Measurements from ENCODE around the gene TPH2.

TPH2 gene

DNA sequence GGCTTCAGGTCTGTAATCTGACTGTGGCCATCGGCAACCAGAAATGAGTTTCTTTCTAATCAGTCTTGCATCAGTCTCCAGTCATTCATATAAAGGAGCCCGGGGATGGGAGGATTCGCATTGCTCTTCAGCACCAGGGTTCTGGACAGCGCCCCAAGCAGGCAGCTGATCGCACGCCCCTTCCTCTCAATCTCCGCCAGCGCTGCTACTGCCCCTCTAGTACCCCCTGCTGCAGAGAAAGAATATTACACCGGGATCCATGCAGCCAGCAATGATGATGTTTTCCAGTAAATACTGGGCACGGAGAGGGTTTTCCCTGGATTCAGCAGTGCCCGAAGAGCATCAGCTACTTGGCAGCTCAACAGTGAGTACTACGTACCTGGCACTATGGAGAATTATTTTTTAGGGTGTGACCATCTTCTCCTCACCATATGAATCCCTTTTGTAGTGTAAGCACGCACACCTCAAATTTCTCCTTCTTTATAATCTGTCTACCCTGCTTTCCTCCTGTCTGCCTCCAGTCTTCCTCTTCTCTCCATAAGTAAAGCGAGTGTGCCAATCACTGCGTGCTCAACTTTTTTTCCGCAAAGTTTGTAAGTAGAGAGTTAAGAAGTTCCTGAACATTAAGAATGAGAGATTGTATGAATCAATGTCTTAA, at the start of gene TPH2:
Gene TPH2 (plus strand): TSS at position 118 of the 658 bp plus-strand sequence. CDS start 142 bp downstream, at position 260.
- peak in 3 of 4 experiments; percentile 1 to 8 (median 3) for DNase-seq

DNA sequence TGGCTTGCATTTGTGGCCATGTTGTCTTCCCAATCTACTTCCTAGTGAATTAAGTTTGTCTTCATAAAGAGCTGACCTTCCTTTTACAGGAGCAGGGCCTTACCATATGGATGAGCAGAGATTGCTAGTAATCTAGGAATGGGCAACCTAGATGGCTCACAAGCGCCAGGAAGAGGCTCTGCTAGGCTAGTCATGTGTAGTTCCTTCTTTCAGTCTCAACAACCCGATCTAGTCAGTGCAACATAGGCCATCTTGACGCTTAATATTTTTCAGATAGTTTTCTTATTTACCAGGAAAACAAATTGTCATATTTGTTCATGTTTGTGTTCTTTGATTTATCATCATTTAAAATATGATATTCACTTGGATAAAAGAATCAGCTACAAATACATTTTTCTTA, 48.2 kb upstream of the TPH2 start:
- DNase-seq = no peak

DNA sequence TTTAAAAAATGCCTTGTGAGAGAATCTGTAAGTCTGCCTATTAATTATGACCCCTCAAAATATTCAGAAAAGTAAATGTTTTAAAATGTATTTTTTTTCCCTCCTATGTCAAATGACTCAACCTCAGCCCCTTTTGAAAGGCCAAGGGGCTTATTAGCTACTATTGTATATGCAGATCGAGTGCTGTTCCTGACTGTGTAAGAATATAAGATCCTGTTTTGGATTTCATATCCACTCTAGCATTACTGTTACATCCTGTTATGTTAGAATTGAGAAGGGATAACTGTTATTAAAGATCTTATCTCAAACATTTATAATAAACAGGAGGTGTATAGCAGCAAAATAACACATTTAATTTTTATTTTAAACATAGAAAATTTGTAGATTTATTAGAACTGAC, 46.6 kb upstream of the TPH2 start:
- no peak for DNase-seq

DNA sequence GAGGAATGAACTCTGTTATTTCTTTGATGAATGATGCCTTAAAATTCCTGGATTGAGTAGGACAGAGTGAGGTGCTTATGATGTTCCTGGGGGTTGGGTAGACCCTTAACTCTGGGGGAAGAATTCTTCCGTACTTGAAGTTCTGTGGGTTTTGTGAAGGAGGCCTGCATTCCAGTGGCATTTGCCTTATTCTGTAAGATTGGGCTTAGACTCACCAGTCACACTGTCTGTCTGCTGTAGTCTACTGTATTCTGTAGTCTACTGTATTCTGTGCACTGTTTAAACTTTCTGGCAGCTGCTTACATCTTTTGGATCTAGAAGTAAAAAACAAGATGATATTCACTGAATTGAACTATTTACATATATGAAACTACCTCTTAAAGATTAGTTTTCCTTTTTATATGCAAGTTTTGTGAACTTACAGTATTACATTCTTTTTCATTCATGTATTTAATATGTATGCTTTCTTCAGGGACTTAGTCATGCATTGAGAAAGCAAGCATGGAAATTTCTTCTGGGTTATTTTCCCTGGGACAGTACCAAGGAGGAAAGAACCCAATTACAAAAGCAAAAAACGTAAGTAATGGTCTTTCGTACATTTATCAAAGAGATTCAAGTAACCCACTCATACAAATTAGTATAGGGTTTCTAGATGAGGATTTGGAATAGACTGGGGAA, 42.3 kb upstream of the TPH2 start:
- DNase-seq = no peak

DNA sequence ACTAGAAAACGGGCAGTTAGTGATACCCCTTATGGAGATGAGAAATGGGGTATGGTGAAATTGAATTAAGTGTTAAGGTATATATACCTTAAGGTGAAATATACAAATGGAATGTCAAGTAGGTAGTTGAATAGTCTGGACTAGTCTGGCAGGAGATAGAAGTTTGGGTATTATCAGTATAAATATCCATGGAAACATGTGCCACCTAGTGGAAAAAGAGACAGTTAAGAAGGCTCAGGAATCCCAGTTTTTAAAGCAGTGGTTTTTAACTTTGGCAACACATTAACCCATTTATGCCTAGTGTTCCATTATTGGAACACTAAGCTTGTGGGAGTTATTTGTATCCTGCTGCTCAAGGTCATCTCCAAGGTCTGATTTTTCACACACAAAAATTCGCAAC, 38.6 kb upstream of the TPH2 start:
- no peak for DNase-seq

DNA sequence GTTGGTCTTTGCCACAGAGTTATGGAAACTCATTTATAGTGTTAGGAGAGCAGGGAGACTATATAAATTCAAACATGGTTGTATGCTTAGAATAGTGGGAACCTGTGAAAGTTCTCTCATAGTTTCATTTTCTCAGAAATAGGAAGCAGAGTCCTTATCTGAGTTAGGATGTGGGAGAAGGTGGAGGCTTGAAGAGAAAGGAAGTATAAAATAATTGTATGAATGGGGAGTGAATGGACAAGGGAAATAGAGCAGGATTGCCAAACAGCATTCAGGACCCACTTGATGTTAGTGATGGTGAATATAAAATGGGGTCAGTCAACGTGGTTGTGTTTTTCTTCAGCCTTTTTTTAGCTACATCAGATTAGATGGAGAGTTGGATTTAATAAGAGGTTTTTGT, 34.0 kb upstream of the TPH2 start:
- DNase-seq = no peak

DNA sequence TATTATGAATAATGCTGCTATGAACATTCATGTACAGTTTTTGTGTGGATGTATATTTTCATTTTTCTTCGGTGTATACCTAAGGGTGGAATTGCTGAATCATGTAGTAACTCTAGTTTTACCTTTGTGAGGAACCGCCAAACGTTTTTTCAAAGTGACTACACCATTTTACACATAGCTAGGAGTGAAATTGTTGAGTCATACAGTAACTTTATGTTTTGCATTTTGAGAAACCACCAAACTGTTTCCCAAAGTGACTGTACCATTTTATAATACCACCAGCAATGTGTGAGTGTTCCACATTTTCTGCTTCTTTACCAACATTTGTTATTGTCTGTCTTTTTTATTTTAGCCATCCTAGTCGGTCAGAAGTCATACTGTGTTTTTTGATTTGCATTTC, 3.1 kb upstream of the TPH2 start:
- DNase-seq = no peak

DNA sequence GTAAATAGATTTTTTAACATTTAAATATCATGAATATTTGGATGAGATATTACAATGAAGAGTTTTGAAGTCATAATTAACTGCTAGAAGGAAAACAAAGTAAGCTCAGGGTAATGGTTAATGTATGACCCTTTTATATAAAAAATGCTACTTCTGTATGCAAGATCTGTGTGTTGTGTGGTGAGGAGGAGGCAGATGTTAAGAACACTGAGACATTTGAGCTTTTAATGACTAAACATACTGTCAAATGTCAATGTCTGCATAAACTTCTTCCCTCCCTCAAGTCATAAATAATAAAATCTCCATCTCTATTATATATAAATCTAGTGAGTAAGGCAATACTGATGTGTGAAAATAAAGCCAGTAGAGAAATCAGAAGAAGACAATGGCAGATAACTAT, 1.4 kb downstream of the TPH2 start:
- DNase-seq = no peak

DNA sequence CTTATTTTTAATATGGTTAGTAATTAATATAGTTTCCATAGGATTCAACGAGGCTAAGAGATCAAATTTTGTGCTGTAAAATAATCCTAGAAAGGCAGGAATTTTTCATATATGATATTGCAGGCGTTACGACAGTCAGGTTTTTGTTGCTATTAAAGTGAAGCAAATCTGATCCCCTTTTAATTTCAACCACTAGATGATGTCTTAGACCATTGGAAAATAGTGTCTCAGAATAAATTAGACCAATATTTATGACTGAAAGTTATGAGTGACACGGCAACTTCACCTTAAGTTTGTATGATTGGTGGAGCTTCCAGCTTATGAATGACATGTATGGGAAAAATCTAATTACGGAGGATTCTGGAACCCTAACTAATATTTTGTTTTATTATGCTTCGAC, 2.5 kb downstream of the TPH2 start:
- no peak for DNase-seq

DNA sequence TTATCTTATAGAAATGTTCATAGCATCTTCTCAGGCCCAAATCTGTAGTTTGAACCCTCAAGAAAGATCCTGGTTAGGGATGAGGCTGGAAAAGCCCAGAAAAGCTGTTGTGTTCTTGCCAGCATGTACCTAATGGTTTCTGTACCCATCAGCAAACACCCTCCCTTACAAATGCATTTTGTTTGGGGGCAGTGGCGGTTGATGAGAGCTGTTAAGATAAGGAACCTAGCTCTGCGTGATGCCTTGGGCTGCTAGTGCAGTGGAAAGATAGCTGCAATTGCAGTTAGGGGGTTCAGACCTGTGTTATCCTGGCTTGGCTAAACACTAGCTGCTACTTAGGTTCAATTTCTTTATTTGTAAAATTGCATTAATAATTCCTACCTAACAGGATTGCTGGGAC, 3.6 kb downstream of the TPH2 start:
- DNase-seq = no peak

DNA sequence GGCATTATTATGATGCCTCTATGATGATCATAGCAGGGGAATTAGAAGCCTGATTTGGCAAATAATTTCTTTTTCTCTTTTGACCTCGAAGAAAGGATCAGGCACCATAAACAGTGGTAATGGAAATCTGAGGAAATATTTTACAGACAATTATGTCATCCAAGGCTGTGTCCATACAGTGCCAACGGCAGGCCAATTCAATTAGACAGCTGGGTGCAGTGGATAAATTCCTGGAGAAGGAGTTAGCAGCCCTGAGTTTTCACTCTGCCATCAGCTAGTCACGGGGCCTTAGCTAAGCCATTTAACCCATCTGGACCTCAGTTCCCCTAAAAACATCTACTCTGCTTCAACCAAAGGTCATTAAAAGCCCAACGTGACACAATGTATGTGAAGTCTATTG, 4.1 kb downstream of the TPH2 start:
- no peak for DNase-seq

DNA sequence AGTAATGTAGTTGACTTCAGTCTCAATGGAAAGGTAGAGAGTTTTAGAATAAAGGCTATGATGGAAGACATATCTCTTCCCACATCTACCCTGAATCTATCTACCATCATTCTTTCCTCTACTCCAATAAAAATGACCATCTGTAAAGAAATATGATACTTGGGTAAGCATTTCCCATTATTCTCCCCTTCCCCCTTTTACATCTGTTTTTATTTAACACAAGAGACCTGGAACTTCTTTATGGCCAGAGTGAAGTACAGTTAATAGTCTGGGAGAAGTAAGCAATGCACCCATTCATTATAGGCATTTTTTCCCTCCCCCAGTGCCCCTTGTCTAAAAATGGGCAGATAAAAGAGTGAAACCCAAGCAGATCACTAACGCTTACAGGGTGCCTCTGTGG, 6.5 kb downstream of the TPH2 start:
- no peak for DNase-seq

DNA sequence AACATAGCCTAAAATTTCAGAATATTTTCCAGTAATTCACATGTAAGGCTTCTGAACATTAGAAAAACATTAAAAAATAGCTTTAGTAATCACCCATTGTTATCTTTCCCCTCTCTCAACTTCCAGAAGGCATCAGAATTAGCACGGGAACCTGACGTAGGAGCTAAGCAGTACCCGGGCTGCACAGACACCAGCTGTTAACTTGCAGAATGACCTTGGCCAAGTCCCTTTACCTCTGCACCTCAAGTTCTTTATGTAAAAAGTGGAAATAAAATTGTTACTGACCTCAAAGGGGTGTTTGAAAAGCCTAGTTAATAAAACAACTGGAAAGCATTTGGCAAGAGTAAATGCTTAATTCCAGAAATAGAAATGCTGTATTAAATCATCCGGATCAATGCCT, 7.2 kb downstream of the TPH2 start:
- no peak for DNase-seq

DNA sequence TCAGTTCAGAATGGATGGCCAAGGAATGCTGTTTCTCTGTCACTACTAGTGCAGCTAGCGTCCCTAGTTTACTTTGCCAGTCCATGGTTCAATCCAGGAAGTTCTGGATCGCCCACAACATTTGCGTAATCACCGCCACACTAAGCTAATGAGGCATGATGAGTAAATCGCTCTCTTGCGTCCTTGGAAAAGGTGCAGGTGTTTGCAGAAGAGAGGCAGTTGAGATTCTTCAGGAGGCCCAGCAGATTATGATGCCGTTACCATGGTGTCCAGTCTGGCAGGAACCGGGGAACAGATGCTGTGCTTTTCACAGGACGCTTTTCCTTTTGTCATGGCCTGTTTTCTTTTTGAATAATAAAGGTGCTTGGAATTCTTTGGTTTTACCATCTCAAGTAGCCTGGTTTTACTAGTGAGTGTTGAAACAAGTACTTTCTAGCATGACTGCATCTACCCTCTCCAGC, 9.0 kb downstream of the TPH2 start:
- no peak for DNase-seq

DNA sequence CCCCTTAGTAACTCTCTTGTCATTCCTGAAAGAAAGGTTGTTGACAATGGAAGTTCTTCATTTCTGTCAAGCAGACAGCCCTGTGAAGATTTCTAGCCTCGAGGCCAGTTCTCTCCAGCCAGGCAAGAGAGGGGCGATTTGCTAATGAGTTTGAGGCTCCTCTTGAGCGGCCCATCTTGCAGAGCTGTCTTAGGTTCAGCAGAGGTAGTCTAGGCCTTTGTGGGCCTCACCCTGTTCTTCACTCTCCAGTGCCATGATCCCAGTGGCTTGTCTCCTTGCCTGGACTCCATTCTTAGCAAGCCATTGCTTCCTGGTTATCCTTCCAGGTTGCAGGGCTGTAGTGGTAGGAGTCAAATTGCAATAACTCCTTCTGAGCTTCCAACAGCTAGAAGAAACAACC, 9.7 kb downstream of the TPH2 start:
- DNase-seq = no peak

DNA sequence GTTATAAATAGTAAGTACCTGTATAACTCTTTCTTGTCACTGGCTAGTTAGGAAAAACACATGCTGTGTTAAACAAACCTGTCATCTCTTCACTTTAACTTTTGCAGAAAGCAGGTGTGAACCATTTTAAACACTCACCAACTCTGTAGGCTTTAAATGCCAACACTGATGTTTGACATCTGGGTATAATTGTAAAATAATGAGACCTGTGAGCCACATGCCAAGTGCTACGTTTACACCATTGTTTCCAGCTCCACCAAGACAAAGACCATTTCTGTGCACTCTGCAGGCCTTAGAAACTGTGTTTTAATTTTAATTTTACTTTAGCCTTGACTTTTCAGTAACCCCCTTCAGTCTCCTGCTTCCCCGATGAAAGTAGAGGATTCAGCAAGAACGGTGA, 11.0 kb downstream of the TPH2 start:
- DNase-seq = no peak

DNA sequence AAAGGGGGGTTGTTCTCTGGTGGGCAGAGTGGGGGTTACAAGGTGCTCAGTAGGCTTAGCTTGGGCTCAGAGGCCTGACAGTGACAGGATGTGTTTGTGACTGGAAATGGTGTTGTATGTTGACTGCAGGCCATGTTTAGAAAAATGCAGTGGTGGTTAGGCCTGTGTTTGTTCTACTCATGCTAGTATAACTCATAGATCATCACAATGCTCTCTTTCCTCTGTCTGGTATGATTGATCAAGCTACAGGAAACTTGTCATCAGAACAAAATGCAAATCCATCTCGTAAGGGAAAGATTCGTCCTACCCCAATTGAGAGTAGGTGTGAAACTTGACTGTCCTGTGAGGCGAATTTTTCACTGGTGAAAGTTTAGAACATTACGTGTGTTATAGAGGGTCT, 11.8 kb downstream of the TPH2 start:
- no peak for DNase-seq

DNA sequence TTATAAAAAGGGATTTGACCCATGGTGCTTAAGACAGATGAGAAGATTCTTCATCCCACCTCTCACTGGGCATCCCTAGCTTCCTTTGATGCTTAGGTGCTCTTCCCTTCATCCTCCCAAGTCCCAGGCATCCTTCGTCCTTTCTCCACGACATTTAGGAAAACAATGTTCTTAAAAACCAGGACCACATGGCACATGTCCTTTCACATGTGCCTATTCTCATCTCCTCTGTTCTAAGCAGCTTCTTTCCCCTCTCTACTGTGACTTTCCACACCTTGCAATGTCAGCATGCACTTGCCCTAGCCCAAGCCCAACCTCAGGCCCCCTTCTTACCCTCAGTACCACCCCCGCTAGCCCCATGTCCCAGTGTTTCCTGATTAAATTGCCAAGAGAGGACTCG, 12.2 kb downstream of the TPH2 start:
- no peak for DNase-seq

DNA sequence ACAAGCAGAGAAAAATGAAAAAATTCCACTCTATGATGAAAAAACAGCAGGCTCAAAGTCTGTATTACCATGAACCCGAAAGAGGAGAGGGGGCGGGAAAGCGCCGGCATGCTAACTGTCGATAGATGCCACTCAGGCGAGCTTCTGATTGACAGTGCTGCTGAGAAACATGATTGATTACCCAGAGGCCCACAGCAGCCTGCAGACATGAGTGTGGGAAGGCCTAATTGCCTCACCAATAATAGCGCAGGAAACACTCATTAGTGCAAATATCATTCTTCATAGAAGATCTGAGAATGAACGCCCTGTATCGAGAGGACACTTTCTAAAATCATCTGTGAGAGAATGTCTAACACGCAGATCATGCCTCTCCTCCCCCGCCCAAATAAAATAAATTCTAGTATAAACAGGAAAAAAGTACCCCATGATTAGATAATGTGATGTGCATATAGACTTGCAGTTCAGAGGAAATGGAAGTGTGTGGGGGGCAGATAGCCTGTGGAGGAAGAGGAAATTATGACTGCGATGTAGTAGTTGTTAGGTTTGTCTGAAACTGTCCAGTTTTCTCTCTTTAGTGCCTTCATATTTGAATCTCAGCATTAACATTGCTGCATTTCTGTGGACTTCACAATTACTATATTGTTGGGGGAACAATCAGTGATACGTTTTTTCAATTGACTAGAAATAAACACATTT, 15.6 kb downstream of the TPH2 start:
- no peak for DNase-seq

DNA sequence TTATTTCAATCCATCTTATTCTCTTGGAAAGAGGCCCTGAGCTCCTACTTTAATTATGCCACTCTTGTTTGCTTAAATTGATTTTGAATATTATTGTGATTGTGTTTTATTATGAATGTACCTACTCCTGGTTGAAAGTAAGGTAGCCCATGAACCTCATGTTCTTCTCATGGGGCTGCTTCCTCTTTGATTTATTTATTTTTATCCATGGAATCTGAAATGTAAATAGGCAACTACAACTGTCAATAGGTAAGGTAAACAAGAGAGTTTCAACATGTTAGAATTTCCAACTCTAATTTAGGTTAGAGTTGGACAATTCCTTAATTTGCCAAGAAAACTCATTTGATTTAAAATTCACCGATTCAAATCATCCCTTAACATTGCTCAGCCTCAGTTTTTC, 16.2 kb downstream of the TPH2 start:
- no peak for DNase-seq

DNA sequence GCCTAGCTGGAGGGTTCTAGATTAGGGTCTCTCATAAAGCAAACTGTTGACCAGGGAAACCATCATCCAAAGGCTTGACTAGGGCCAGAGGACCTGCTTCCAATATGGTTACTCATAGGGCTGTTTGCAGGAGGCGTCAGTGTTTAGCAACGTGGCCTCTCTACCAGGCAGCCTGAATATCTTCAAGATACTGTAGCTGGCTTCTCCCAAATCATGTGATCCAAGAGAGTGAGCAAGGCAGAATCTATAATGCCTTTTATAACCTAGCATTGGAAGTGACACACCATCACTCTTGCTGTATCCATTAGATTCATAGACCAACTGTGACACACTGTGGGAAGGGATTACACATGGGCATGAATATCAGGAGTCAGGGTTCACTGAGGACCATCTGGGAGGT, 17.3 kb downstream of the TPH2 start:
- DNase-seq = no peak

DNA sequence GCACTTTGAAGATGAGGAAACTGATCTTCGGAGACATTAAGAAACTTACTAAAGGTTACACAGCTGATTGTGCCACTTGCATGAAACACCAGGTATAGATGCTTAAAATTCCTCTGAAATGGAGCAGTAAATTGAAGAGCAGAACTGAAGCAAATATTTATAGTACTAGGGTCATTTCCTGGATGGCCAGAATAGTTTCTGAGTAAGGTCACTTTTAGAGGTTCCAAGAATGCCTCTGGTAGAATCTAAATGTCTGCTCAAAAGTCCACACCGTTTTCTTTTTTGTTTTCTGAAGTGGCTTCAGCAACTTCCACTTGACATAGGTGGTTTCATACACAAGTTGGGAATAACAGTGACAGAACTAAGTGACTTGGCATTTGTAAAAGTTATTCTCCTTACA, 19.4 kb downstream of the TPH2 start:
- no peak for DNase-seq

DNA sequence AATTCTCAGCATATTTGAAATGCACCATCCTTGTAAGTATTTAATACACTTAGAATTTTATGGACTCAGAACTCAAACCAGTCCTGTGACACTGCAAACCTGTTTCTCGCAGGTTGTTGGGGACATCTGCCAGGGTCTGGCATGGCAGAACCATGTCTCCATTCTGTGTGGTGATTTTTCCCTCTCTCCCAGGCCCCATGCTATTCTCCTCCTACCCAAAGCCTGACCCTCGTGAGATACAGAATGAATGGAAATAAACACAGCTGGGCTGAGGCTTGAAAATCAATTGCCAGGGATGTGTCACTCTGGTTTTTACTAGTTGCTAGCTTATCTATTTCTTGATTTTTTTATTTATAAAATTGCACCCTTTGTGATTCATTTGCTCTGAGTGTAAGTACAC, 19.8 kb downstream of the TPH2 start:
- DNase-seq = no peak

DNA sequence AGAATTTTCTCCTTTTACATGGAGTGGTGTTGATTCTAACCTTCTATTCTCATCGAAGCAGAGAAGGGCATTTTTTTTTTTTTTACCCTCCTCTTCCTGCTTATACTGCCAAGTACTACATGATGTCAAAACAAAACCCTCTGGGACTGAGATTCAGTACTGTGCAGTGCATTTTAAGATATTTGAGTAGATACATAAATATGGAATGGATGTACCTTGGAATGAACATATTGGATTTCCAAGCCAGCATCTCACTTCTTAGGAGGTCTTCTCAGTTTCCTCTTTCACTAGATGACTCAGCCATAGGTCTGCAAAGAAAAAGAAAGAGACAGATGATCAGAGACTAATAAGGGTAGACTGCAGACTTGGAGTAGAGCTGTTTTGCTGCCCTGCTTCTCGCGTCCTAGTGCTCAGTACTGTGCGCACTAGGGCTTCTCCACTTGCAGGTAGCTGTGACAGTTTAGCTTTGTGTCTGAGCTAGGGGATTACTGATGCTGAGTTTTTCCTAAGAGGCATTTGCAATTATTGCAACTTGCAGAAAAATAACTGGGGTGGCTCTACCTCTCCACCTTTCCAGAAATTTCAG, 20.4 kb downstream of the TPH2 start:
- no peak for DNase-seq
